GM12891 (cell line): ENCODE measurements around the gene ANO7.

Experiments
- PAX5 ChIP-seq: IDR thresholded peaks from 2 replicates; pipeline ENCODE4 v1.6.1; 2011; ENCODE audit warnings: low read length, moderate library complexity, mild to moderate bottlenecking; ENCODE audit not compliant: insufficient read depth, severe bottlenecking
- POLR2A ChIP-seq: IDR thresholded peaks from 2 replicates; pipeline ENCODE4 v1.6.1; 2011; ENCODE audit warnings: low read depth, low read length, control low read depth
- POLR2AphosphoS5 ChIP-seq: IDR thresholded peaks from 2 replicates; pipeline ENCODE4 v1.6.1; 2011; ENCODE audit warnings: low read depth, low read length, control low read depth
- POU2F2 ChIP-seq: IDR thresholded peaks from 2 replicates; pipeline ENCODE4 v1.6.1; 2011; ENCODE audit warnings: low read depth, mild to moderate bottlenecking, control low read depth, low read length, moderate library complexity
- SPI1 ChIP-seq: IDR thresholded peaks from 2 replicates; pipeline ENCODE4 v1.6.1; 2011; ENCODE audit warnings: low read depth, low read length, control low read depth
- TAF1 ChIP-seq: IDR thresholded peaks from 2 replicates; pipeline ENCODE4 v1.6.1; 2011; ENCODE audit warnings: low read depth, low read length, control low read depth

GRCh38 chr2:241261628-241262027 is 73.2 kb downstream of the ANO7 start:
- TF ChIP-seq POLR2A (no peak), POLR2AphosphoS5 (no peak), POU2F2 (no peak), SPI1 (no peak), TAF1 (no peak), PAX5 (no peak)
